ENCODE results near the gene SYN1.

GRCh38 chrX:47619486-47620302 lies at the start of gene SYN1:
- TF ChIP-seq EZH2phosphoT487 (IDR thresholded peaks at IDR 0.05; ENCODE audit: insufficient read depth, low read depth) (no peak), EZH2 (IDR thresholded peaks at IDR 0.05; ENCODE audit: insufficient read depth, poor library complexity, severe bottlenecking) (no peak)

Measured in GM23248 (cell line).